ENCODE results near the gene WBP2. TPM values are rescaled to one million over a fixed set of nuclear protein-coding genes. Genes with fewer than 3 reads are reported as not detected.

The WBP2 gene
- total and polyA plus RNA-seq, 2 of the 13 experiments (the other 11 are each of a cell fraction or from before 2014, with no cell fraction given): 29.2 to 29.5 TPM

DNA sequence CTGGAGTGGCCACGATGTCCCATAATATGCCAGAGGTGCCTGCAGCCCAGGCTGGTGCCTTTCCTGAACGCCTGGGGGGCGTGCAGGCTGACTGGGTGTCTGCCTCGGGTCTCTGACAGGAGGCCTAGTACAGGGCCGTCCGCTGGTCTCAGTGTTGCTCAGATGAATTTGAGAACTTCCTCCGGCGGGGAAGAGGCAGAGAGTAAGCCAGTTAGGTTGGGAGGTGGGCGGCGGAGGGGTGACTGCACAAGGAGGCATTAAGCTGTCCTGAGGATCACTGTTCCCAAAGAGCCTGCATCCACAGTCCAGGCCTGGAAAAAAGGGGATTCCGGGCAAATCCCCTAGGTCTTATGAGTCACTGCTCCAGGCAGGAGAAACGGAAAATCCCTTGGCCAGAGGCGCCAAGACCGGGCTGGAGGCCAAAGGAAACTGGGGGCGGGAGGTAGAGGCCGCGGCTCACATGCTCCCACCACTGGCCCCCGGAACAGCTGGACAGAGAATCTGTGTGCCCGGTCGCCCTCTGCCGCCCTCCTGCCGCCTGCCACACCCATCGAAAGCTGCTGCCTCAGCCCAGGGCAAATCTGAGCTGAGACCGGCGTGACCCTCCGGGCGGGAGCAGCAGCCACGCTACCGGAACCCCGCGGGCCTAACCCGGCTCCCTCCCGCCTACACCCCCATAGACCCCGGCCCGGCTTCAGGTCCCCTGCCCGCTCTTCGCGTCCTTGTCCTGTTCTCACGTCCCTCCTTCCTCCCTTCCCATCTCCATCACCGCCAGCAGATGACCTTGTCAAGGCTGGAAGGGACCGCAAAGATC lies 22.0 kb upstream of the WBP2 start (continued):
- no peak for TF ChIP-seq ZNF24 (IDR thresholded peaks at IDR 0.05)
- TF ChIP-seq XBP1 (CRISPR knock-in tag; IDR thresholded peaks at IDR 0.05): no peak
- no peak for TF ChIP-seq ZNF766 (CRISPR knock-in tag; IDR thresholded peaks at IDR 0.05; ENCODE audit: borderline replicate concordance)
- no peak for TF ChIP-seq RAD51 (IDR thresholded peaks at IDR 0.05; ENCODE audit: borderline replicate concordance)
- TF ChIP-seq ZNF224 (CRISPR knock-in tag; IDR thresholded peaks at IDR 0.05): peak; percentile 22; the same call in 1 of the 2 replicates
- TF ChIP-seq BRCA1 (CRISPR knock-in tag; IDR thresholded peaks at IDR 0.05): no peak
- TF ChIP-seq NR2F6 (IDR thresholded peaks at IDR 0.05): no peak
- peak; percentile 41; the same call in 1 of the 2 replicates for TF ChIP-seq NR2F6 (CRISPR knock-in tag; IDR thresholded peaks at IDR 0.05)
- TF ChIP-seq ZNF563 (CRISPR knock-in tag; IDR thresholded peaks at IDR 0.05): peak; percentile 55; the same call in 1 of the 2 replicates
- TF ChIP-seq IKZF4 (CRISPR knock-in tag; IDR thresholded peaks at IDR 0.05; ENCODE audit: borderline replicate concordance, low read depth, not compliant biosample characterization): no peak
- no peak; the same call in 1 of the 2 replicates for TF ChIP-seq ZNF720 (CRISPR knock-in tag; IDR thresholded peaks at IDR 0.05)
- TF ChIP-seq ZNF713 (CRISPR knock-in tag; IDR thresholded peaks at IDR 0.05): no peak
- no peak for TF ChIP-seq ARNT (IDR thresholded peaks at IDR 0.05)
- TF ChIP-seq ATM (IDR thresholded peaks at IDR 0.05; ENCODE audit: borderline replicate concordance): no peak
- TF ChIP-seq, protein P1, sequence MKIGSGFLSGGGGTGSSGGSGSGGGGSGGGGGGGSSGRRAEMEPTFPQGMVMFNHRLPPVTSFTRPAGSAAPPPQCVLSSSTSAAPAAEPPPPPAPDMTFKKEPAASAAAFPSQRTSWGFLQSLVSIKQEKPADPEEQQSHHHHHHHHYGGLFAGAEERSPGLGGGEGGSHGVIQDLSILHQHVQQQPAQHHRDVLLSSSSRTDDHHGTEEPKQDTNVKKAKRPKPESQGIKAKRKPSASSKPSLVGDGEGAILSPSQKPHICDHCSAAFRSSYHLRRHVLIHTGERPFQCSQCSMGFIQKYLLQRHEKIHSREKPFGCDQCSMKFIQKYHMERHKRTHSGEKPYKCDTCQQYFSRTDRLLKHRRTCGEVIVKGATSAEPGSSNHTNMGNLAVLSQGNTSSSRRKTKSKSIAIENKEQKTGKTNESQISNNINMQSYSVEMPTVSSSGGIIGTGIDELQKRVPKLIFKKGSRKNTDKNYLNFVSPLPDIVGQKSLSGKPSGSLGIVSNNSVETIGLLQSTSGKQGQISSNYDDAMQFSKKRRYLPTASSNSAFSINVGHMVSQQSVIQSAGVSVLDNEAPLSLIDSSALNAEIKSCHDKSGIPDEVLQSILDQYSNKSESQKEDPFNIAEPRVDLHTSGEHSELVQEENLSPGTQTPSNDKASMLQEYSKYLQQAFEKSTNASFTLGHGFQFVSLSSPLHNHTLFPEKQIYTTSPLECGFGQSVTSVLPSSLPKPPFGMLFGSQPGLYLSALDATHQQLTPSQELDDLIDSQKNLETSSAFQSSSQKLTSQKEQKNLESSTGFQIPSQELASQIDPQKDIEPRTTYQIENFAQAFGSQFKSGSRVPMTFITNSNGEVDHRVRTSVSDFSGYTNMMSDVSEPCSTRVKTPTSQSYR (CRISPR knock-in tag; IDR thresholded peaks at IDR 0.05; ENCODE audit: borderline replicate concordance): no peak
- TF ChIP-seq RAD21 (CRISPR knock-in tag; IDR thresholded peaks at IDR 0.05): no peak; the same call in 1 of the 2 replicates
- no peak for TF ChIP-seq RBAK (CRISPR knock-in tag; IDR thresholded peaks at IDR 0.05)
- TF ChIP-seq ZNF337 (CRISPR knock-in tag; IDR thresholded peaks at IDR 0.05; ENCODE audit: borderline replicate concordance, low read depth): no peak
- TF ChIP-seq KDM5B (CRISPR knock-in tag; IDR thresholded peaks at IDR 0.05; ENCODE audit: borderline replicate concordance): no peak
- TF ChIP-seq, protein P2, sequence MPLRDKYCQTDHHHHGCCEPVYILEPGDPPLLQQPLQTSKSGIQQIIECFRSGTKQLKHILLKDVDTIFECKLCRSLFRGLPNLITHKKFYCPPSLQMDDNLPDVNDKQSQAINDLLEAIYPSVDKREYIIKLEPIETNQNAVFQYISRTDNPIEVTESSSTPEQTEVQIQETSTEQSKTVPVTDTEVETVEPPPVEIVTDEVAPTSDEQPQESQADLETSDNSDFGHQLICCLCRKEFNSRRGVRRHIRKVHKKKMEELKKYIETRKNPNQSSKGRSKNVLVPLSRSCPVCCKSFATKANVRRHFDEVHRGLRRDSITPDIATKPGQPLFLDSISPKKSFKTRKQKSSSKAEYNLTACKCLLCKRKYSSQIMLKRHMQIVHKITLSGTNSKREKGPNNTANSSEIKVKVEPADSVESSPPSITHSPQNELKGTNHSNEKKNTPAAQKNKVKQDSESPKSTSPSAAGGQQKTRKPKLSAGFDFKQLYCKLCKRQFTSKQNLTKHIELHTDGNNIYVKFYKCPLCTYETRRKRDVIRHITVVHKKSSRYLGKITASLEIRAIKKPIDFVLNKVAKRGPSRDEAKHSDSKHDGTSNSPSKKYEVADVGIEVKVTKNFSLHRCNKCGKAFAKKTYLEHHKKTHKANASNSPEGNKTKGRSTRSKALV (CRISPR knock-in tag; IDR thresholded peaks at IDR 0.05): no peak
- peak; percentile 40; the same call in 1 of the 2 replicates for TF ChIP-seq ZBTB20 (CRISPR knock-in tag; IDR thresholded peaks at IDR 0.05; ENCODE audit: borderline replicate concordance, low read depth)
- no peak for TF ChIP-seq ZKSCAN8 (CRISPR knock-in tag; IDR thresholded peaks at IDR 0.05; ENCODE audit: borderline replicate concordance)
- TF ChIP-seq NFE2L2 (IDR thresholded peaks at IDR 0.05; ENCODE audit: low read length): no peak
- no peak for TF ChIP-seq SRF (IDR thresholded peaks at IDR 0.05; ENCODE audit: low read depth, low read length)

All from HepG2 (cell line).